GM12801 (cell line): Measurements from ENCODE around the gene SHISA4.

ENCODE experiments used
- CTCF ChIP-seq: IDR thresholded peaks from one replicate; pipeline ENCODE4 v1.5.1; 2011; ENCODE audit warnings: control low read depth; ENCODE audit not compliant: insufficient read length; ENCODE audit errors: extremely low read depth

The SHISA4 gene

GRCh38 chr1:201903135-201903534 lies 14.4 kb downstream of the SHISA4 start:
- TF ChIP-seq CTCF = no peak

- TF ChIP-seq CTCF = no peak
These were observed 15.9 kb downstream of the SHISA4 start for GRCh38 chr1:201904579-201904978.

GRCh38 chr1:201905234-201905890 lies 16.7 kb downstream of the SHISA4 start:
- TF ChIP-seq CTCF = no peak

- no peak for TF ChIP-seq CTCF
These were observed 17.6 kb downstream of the SHISA4 start for GRCh38 chr1:201906336-201906735.

GRCh38 chr1:201907621-201908020 lies 18.9 kb downstream of the SHISA4 start:
- no peak for TF ChIP-seq CTCF

GRCh38 chr1:201911826-201912571 lies 23.3 kb downstream of the SHISA4 start:
- TF ChIP-seq CTCF = no peak

- TF ChIP-seq CTCF = no peak
These were observed 24.1 kb downstream of the SHISA4 start for GRCh38 chr1:201912832-201913231.
